A549 (cell line): ENCODE results near the gene GDNF. TPM values are rescaled to one million over a fixed set of nuclear protein-coding genes. Genes with fewer than 3 reads are reported as not detected.

Experiments used
- ATAC-seq, 2 experiments: fragments of 200-7000 bp in 1 of 2; fragments of >200 bp in 1 of 2; cut with Nextera tagmentation in 1 of 2; cut with Tn5 transposase in 1 of 2; 3 replicates each; pipeline versions ENCODE4 v1.8.0 to v1.9.1; 2018 to 2020; ENCODE audit warnings: mild to moderate bottlenecking in 1 of 2, moderate library complexity in 1 of 2
- CTCF ChIA-PET: fragments of 300-600 bp; sonication (Branson Sonifier 250); formaldehyde crosslinking; extraction: SDS; loops from one replicate; lab custom pipeline; 2021; ENCODE audit warnings: antibody characterized with exemption, inconsistent platforms; lab: Yijun Ruan, JAX
- POLR2A ChIA-PET: fragments of 350-600 bp; formaldehyde crosslinking; extraction: SDS; loops from one replicate; lab custom pipeline; 2021; ENCODE audit warnings: antibody characterized with exemption, inconsistent platforms; lab: Yijun Ruan, JAX
- DNase-seq, 2 experiments: peaks; one replicate each; pipeline versions ENCODE4 v3.0.0 to v3.0.0-alpha.2; 2011 to 2016; ENCODE audit warnings: low read depth in 1 of 2, low spot score in 1 of 2
- FAIRE-seq: peaks from 2 replicates; lab custom pipeline; 2011; peaks lifted over from hg19 to GRCh38; lab: Jason Lieb, UNC
- H3K27ac ChIP-seq, 2 experiments: fragments of >200 bp; sonication (Bioruptor Twin); formaldehyde crosslinking; 3 replicates each; pipeline ENCODE4 v1.5.1; 2016 to 2017
- H3K4me1 ChIP-seq: fragments of >200 bp; sonication (Bioruptor Twin); formaldehyde crosslinking; 3 replicates; pipeline ENCODE4 v1.6.1; 2016
- H3K4me2 ChIP-seq: fragments of >200 bp; sonication (Bioruptor Twin); formaldehyde crosslinking; 3 replicates; pipeline ENCODE4 v1.6.1; 2016
- H3K4me3 ChIP-seq: fragments of >200 bp; sonication (Bioruptor Twin); formaldehyde crosslinking; 3 replicates; pipeline ENCODE4 v1.5.1; 2016
- H3K9me3 ChIP-seq: fragments of >200 bp; sonication (Bioruptor Twin); formaldehyde crosslinking; 3 replicates; pipeline ENCODE4 v1.6.1; 2016
- ATOH8 ChIP-seq: fragments of 250-450 bp; sonication (Bioruptor Pico); IDR thresholded peaks from 2 replicates; pipeline ENCODE4 v1.5.0; 2020; ENCODE audit warnings: low read depth, mild to moderate bottlenecking, moderate library complexity
- CBX2 ChIP-seq: fragments of 200-600 bp; sonication (generic); IDR thresholded peaks from 2 replicates; pipeline ENCODE4 v1.6.1; 2016; ENCODE audit warnings: low read depth, mild to moderate bottlenecking, borderline replicate concordance
- CEBPB ChIP-seq, 2 experiments: fragments of >200 bp in 1 of 2; sonication (Bioruptor Twin) in 1 of 2; formaldehyde crosslinking in 1 of 2; IDR thresholded peaks; 2 replicates each; pipeline ENCODE4 v1.6.1; 2012 to 2016
- ELK1 ChIP-seq: fragments of 150-350 bp; IDR thresholded peaks from 2 replicates; pipeline ENCODE4 v1.6.1; 2014; ENCODE audit warnings: low read depth, mild to moderate bottlenecking, low read length
- ESRRA ChIP-seq: fragments of 150-350 bp; IDR thresholded peaks from 2 replicates; pipeline ENCODE4 v1.6.1; 2014; ENCODE audit warnings: mild to moderate bottlenecking, low read length, borderline replicate concordance
- FOSB ChIP-seq: fragments of 250-450 bp; sonication (Bioruptor Pico); IDR thresholded peaks from 2 replicates; pipeline ENCODE4 v1.5.0; 2020; ENCODE audit warnings: mild to moderate bottlenecking, moderate library complexity
- HDAC2 ChIP-seq: fragments of 200-600 bp; sonication (generic); IDR thresholded peaks from 2 replicates; pipeline ENCODE4 v1.6.1; 2016
- HMGXB4 ChIP-seq: fragments of 250-450 bp; sonication (Bioruptor Pico); IDR thresholded peaks from 2 replicates; pipeline ENCODE4 v1.5.0; 2021; ENCODE audit warnings: mild to moderate bottlenecking, moderate library complexity, borderline replicate concordance
- MAFK ChIP-seq: fragments of 450-650 bp; IDR thresholded peaks from 2 replicates; pipeline ENCODE4 v1.6.1; 2014; ENCODE audit not compliant: partially characterized antibody
- NPAS2 ChIP-seq: fragments of 250-450 bp; sonication (Bioruptor Pico); IDR thresholded peaks from 2 replicates; pipeline ENCODE4 v1.8.0; 2022; ENCODE audit warnings: mild to moderate bottlenecking, moderate library complexity, borderline replicate concordance
- NR3C1 ChIP-seq: fragments of >200 bp; sonication (Bioruptor Twin); formaldehyde crosslinking; IDR thresholded peaks from 3 replicates; pipeline ENCODE4 v1.6.1; 2017
- POLR2A ChIP-seq: IDR thresholded peaks from 2 replicates; pipeline ENCODE4 v1.6.1; 2012; ENCODE audit warnings: mild to moderate bottlenecking, low read length
- RAD21 ChIP-seq, 2 experiments: fragments of >200 bp in 1 of 2; sonication (Bioruptor Twin) in 1 of 2; formaldehyde crosslinking in 1 of 2; IDR thresholded peaks in 1 of 2; conservative IDR thresholded peaks in 1 of 2; 2 replicates in 1 of 2; 3 replicates in 1 of 2; pipeline ENCODE4 v1.6.1; 2012 to 2018; ENCODE audit warnings: inconsistent platforms in 1 of 2
- REST ChIP-seq: fragments of 200-600 bp; sonication (generic); IDR thresholded peaks from 2 replicates; pipeline ENCODE4 v1.6.1; 2016; ENCODE audit warnings: antibody characterized with exemption, mild to moderate bottlenecking, moderate library complexity
- SMC3 ChIP-seq: fragments of >200 bp; sonication (Bioruptor Twin); formaldehyde crosslinking; IDR thresholded peaks from 3 replicates; pipeline ENCODE4 v1.6.1; 2018; ENCODE audit warnings: inconsistent platforms
- TFCP2L1 ChIP-seq: fragments of 250-450 bp; sonication (Bioruptor Pico); IDR thresholded peaks from 2 replicates; pipeline ENCODE4 v1.5.0; 2021; ENCODE audit warnings: mild to moderate bottlenecking
- ZC3H11A ChIP-seq: fragments of 450-650 bp; IDR thresholded peaks from 2 replicates; pipeline ENCODE4 v1.6.1; 2014; ENCODE audit warnings: antibody characterized with exemption, mild to moderate bottlenecking
- ZNF302 ChIP-seq: fragments of 250-450 bp; sonication (Bioruptor Pico); IDR thresholded peaks from 2 replicates; pipeline ENCODE4 v1.9.0; 2021; ENCODE audit warnings: inconsistent platforms, mild to moderate bottlenecking, moderate library complexity
- ZSCAN20 ChIP-seq: fragments of 250-450 bp; sonication (Bioruptor Pico); IDR thresholded peaks from 2 replicates; pipeline ENCODE4 v1.8.0; 2022; ENCODE audit warnings: mild to moderate bottlenecking, moderate library complexity
- WGBS: methylation state at CpG from one replicate; pipeline ENCODE4 v1.1.6; 2017; ENCODE audit errors: missing lambda C conversion rate; 5-methylcytosine and 5-hydroxymethylcytosine counted together
- polyA plus RNA-seq, 4 experiments: library from polyadenylated mRNA; depleted of rRNA in 3 of 4; stranded (reverse); fragments of >200 nt; fragmentation: RNase III in 1 of 4; extraction: RNeasy Plus Mini Kit Qiagen cat#74134 plus additional on column Dnase treatment in 1 of 4; gene quantifications; 2 replicates in 3 of 4; 3 replicates in 1 of 4; pipeline ENCODE4 v1.2.3, GENCODE V29; 2011 to 2017

Gene GDNF
- polyA plus RNA-seq, 2 of the 4 experiments (the other 2 are of a cell fraction) = 0.01 TPM; not detected in 1

GRCh38 chr5:37807621-37808301 is 32.1 kb downstream of the GDNF start:
- Histone ChIP-seq H3K4me3 (no peak overlapping the region), H3K9me3 (no peaks in the 10 kb centered on the region), H3K27ac (no peak overlapping the region), H3K4me2 (no peak overlapping the region), H3K4me1 (no peaks in the 10 kb centered on the region)
- no peak for FAIRE-seq
- no peak for ATAC-seq
- CTCF ChIA-PET = interaction anchor here (1.4 kb wide), 1 partner anchor 29 kb away, joined by 3 read pairs; no protein-coding TSS in a partner anchor
- TF ChIP-seq ZNF302 (CRISPR knock-in tag) (no peak), ELK1 (no peak), MAFK (no peak), NPAS2 (CRISPR knock-in tag) (no peak)
- DNase-seq = no peak
- POLR2A ChIA-PET = no interaction called here
- 60% methylated on average over 7 of the region's 7 CpGs for WGBS

- no peaks in the 10 kb centered on the region for H3K4me1 ChIP-seq
- ChIA-PET POLR2A (no interaction called here), CTCF (interaction anchor here (1.4 kb wide), 1 partner anchor 30 kb away, joined by 3 read pairs; no protein-coding TSS in a partner anchor)
- no peak overlapping the region for H3K27ac ChIP-seq
- FAIRE-seq (no peak), ATAC-seq (no peak), DNase-seq (no peak)
- H3K4me3 ChIP-seq = no peak overlapping the region
- no peaks in the 10 kb centered on the region for H3K9me3 ChIP-seq
- WGBS = 89% methylated on average over 2 of the region's 2 CpGs
- TF ChIP-seq NR3C1 = no peak
- no peak for TF ChIP-seq ZC3H11A
- TF ChIP-seq ZNF302 (CRISPR knock-in tag) = no peak
- TF ChIP-seq NPAS2 (CRISPR knock-in tag) = no peak
- TF ChIP-seq CEBPB (IDR thresholded peaks at IDR 0.05) = no peak
- TF ChIP-seq RAD21 (conservative IDR thresholded peaks at IDR 0.05 in 1 of 2, IDR thresholded peaks at IDR 0.05 in 1 of 2) = no peak
- no peak for TF ChIP-seq ATOH8 (CRISPR knock-in tag)
- no peak for TF ChIP-seq MAFK
- TF ChIP-seq FOSB (CRISPR knock-in tag) = no peak
- TF ChIP-seq HMGXB4 (CRISPR knock-in tag) = no peak
- TF ChIP-seq REST = no peak
- no peak for TF ChIP-seq ZSCAN20 (CRISPR knock-in tag)
- TF ChIP-seq ESRRA = no peak
- no peak for TF ChIP-seq SMC3
- TF ChIP-seq HDAC2 = no peak
- no peak for TF ChIP-seq POLR2A
- TF ChIP-seq TFCP2L1 (CRISPR knock-in tag) = no peak
- no peak for TF ChIP-seq CBX2
- H3K4me2 ChIP-seq = no peak overlapping the region
Measured at GRCh38 chr5:37807015-37807414, 32.8 kb downstream of the GDNF start.
